Endothelial cell of umbilical vein (primary cell): ENCODE results near the gene CROT.

ENCODE experiments used
- EZH2 ChIP-seq: IDR thresholded peaks from 2 replicates; pipeline ENCODE4 v1.6.1; 2012; ENCODE audit warnings: borderline replicate concordance, low read depth, mild to moderate bottlenecking, moderate library complexity, low read length, inconsistent platforms; ENCODE audit not compliant: severe bottlenecking
- FOS ChIP-seq: IDR thresholded peaks from 2 replicates; pipeline ENCODE4 v1.6.1; 2011; ENCODE audit warnings: mild to moderate bottlenecking, low read length, moderate library complexity, borderline replicate concordance; ENCODE audit not compliant: insufficient read depth
- POLR2A ChIP-seq: IDR thresholded peaks from 2 replicates; pipeline ENCODE4 v1.6.1; 2012; ENCODE audit warnings: low read depth, mild to moderate bottlenecking, control low read depth, low read length
- POLR2AphosphoS5 ChIP-seq: IDR thresholded peaks from 2 replicates; pipeline ENCODE4 v1.6.1; 2012; ENCODE audit warnings: low read depth, mild to moderate bottlenecking, control low read depth, low read length, moderate library complexity; ENCODE audit not compliant: insufficient read depth
- TF ChIP-seq, protein P1 (sequence below), 2 donors: IDR thresholded peaks; 1 replicate in 1 of 2; 2 replicates in 1 of 2; pipeline ENCODE4 v1.5.1; 2011; ENCODE audit warnings: low read length in 2 of 2, mild to moderate bottlenecking in 2 of 2, moderate library complexity in 2 of 2, control low read depth in 1 of 2, inconsistent platforms in 1 of 2, low read depth in 1 of 2; ENCODE audit not compliant: insufficient read depth in 1 of 2; ENCODE audit errors: extremely low read depth in 1 of 2

DNA sequence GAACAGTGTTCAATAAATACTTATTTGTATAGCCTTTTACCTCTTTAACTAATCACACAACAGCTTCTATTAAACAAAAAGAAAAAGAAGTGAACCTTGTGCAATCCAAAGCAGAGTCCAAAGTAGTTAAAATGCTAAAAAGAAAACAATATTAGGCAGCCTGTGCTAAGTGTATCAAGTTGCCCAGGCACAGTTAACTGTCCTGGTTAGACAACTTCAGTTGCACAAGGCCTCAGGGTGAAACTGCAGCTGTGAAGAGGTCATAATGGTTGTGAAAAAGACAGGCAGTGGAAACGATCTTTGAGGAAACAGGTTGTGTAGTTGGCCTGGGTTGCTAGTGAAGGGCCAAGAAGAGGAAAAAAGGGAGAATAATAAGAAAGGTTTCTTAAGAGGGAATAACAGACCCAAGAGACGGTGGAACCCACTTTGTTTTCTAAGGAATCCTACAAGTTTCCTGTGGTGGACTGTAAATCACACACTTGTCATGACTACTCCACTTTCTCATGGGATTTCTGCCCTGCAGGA lies 6.0 kb upstream of the CROT start:
- TF ChIP-seq POLR2AphosphoS5, result no peak
- TF ChIP-seq POLR2A, result no peak
- TF ChIP-seq, protein P1, sequence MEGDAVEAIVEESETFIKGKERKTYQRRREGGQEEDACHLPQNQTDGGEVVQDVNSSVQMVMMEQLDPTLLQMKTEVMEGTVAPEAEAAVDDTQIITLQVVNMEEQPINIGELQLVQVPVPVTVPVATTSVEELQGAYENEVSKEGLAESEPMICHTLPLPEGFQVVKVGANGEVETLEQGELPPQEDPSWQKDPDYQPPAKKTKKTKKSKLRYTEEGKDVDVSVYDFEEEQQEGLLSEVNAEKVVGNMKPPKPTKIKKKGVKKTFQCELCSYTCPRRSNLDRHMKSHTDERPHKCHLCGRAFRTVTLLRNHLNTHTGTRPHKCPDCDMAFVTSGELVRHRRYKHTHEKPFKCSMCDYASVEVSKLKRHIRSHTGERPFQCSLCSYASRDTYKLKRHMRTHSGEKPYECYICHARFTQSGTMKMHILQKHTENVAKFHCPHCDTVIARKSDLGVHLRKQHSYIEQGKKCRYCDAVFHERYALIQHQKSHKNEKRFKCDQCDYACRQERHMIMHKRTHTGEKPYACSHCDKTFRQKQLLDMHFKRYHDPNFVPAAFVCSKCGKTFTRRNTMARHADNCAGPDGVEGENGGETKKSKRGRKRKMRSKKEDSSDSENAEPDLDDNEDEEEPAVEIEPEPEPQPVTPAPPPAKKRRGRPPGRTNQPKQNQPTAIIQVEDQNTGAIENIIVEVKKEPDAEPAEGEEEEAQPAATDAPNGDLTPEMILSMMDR (IDR thresholded peaks at IDR 0.05; ENCODE audit: extremely low read depth in 1 of 2, insufficient read depth in 1 of 2, low read depth in 1 of 2, low read length in 2 of 2), result no peak
- no peak for TF ChIP-seq EZH2
- no peak for TF ChIP-seq FOS
